T-helper 9 cell (primary cell): ENCODE results near the gene AMD1.
"Not testable (repeated sequence)": the region's sequence is repeated elsewhere in the genome, so short reads cannot be mapped to it uniquely, and the experiment has no call there.

Experiments used
- DNase-seq: peaks from one replicate; pipeline ENCODE4 v3.0.0-alpha.2; 2020

Gene AMD1

DNA sequence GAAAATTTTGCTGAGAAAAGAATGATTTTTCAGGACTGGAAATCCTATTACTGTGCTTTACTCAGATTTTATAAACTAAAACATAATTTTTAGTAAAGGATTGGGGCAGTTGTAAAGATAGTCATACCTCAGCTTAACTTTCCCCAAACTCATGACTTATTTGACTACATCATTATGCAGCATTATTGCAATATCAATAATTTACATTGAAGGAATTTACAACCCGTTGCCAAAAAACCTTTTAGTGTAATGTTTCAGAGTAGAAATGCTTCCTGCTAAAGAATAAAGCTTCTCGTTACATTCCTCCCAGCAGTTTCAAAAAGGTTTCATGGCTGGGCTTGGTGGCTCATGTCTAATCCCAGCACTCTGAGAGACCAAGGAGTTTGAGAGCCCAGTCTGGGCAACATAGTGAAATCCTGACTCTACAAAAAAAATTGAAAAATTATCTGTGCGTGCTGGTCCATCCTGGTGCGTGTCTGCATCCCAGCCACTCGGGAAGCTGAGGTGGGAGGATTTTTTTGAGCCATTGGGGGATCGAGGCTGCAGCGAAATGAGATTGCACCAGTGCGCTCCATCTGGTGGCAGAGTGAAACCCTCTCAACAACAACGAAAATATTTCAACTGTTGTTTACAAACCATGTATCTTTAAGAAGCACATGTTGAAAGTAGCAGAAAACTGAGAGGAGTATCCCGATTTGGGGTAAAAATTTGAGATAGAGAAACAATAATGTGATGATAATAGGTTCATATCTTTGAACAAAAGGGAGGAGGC, 4.4 kb downstream of the AMD1 start:
- DNase-seq = peak; percentile 7

GRCh38 chr6:110880651-110881050, 6.1 kb downstream of the AMD1 start:
- DNase-seq = no peak

DNA sequence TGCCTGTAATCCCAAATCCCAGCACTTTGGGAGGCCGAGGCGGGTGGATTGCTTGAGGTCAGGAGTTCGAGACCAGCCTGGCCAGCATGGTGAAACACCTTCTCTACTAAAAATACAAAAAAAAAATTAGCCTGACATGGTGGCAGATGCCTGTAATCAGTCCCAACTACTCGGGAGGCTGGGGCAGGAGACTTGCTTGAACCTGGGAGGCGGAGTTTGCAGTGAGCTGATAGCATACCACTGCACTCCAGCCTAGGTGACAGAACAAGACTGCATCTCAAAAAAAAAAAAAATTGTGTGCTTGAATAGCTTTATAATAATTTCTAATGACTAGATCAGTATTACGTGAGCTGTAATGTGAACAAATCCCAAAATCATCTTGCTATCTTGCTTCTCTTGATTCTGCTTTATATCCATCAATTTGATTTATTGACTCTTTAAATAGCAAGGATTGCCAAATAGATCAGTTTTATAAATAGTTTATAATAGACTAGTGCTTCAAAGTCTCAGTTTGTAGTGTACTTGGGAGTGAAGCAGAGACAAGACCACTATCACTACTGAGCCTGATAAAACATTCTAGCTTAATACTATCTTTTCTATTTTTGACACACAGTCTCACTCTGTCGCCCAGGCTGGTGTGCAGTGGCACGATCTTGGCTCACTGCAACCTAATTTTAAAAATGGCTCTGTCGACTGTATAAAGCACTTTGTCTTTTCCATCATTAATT, 7.1 kb downstream of the AMD1 start:
- DNase-seq = no peak

DNA sequence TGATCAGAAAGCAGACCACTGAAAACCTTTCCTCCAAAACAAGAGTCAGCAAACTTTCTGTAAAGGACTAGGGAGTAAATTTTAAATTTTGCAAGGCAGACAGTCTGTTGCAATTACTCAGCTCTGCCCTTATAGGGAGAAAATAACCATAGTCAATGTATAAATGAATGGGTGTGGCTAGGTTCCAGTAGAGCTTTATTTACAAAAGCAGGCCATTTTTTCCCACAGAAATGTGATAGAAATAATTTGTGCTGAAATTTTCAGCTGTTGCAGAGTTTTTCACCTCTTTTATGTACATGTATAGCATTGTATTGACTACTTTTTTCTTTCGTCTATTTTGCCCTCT, 7.7 kb downstream of the AMD1 start:
- DNase-seq = no peak

DNA sequence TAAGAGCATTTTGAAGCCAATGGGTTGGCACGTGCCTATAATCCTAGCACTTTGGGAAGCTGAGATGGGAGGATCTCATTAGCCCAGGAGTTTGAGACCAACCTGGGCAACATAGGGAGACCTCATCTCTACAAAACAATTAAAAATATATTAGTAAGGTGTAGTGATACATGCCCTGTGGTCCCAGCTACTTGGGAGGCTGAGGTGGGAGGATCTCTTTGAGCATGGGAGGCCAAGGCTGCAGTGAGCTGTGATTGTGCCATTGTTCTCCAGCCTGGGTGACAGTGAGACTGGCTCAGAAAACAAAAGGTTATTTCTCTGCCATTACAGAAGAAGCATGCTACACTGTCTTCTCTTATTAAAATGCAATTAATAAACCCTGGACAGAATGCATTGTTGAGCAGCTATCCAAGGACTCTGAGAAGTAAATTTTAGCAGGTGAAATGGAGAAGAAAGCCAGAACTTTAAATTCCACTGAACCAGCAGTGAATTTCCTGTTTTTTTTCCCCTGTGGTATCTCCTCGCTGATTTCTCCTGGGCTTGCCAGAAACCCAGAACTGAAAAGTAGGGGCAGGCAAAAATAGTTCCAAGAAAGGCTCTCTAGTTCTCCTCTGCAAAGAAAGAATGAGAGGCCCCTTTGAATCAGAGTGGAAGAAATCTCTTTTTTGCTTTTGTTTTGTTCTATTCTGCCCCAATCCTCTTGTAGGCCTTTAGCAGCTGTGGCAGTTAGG, 8.4 kb downstream of the AMD1 start:
- DNase-seq = no peak

DNA sequence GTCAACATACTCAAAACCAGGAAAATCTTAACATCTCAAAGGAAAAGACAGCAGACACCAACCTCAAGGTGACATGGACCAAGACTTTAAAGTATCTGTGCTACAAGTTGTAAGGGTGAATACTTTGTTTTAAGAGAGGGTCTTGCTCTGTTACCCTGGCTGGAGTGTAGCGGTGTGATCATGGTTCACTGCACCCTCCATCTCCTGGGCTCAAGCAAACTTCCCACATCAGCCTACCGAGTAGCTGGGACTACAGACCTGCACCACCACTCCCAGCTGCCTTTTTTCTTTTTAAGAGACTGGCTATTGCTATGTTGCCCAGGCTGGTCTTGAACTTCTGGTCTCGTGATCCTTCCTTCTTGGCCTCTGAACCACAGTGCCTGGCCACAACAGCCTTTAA, 9.7 kb downstream of the AMD1 start:
- no peak for DNase-seq

- no peak for DNase-seq
Observed at GRCh38 chr6:110885526-110885925, 10.9 kb downstream of the AMD1 start.

GRCh38 chr6:110886555-110887167, 12.1 kb downstream of the AMD1 start:
- DNase-seq = no peak

GRCh38 chr6:110890288-110890687, 15.7 kb downstream of the AMD1 start:
- no peak for DNase-seq

GRCh38 chr6:110895907-110896608, 21.5 kb downstream of the AMD1 start:
- DNase-seq = no peak

DNA sequence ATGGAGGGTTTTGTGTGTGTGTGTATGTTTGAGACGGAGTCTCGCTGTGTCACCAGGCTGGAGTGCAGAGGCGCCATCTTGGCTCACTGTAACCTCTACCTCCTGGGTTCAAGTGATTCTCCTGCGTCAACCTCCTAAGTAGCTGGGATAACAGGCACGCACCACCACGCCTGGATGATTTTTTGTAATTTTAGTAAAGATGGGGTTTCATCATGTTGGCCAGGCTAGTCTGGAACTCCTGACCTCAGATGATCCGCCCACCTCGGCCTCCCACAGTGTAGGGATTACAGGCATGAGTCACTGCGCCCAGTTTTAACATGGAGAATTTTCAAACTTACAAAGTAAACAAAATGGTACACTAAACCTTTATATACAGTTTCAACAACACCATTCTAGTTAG, 22.8 kb downstream of the AMD1 start:
- no peak for DNase-seq

DNA sequence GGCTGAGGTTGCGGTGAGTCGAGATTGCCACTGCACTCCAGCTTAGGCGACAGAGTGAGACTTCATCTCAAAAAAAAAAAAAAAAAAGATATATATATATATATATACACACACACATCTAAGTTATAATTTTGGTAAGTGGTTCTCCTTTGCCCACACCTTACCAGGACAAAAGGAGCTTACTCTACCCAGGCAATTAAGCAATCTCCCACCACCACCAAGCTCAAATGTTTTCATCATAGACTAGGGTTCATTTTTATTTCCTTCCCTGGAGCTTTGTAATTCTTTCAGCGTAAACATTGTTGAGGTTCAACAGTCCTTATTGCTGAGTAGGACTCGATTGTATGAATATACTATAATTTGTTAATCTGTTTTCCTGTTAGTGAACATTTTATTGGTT, 23.5 kb downstream of the AMD1 start:
- no peak for DNase-seq

DNA sequence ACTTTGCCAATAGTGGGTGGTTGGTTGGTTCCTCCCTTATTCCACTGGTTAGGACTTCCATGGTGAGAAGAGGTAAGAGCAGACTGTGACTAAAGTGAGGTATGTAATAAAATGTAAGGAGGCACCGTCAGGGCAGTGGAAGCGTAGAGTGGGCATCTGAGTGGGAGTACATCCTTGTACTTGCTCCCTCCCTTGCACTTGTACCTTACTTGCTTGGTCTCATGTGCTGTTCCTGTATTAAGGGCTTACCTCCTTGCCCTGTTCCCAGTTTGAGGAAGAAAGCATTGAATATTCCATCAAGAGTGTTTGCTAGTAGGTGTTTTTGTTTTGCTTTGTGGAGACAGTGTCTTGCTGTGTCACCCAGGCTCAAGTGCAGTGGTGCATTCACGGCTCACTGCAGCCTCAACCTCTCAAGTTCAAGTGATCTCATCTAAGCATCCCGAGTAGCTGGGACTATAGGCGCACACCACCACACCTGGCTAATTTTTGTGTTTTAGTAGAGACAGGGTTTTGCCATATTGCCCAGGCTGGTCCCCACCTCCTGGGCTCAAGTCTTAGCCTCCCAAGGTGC, 25.5 kb downstream of the AMD1 start:
- no peak for DNase-seq

GRCh38 chr6:110901601-110902000, 27.0 kb downstream of the AMD1 start:
- not testable (repeated sequence) for DNase-seq

DNA sequence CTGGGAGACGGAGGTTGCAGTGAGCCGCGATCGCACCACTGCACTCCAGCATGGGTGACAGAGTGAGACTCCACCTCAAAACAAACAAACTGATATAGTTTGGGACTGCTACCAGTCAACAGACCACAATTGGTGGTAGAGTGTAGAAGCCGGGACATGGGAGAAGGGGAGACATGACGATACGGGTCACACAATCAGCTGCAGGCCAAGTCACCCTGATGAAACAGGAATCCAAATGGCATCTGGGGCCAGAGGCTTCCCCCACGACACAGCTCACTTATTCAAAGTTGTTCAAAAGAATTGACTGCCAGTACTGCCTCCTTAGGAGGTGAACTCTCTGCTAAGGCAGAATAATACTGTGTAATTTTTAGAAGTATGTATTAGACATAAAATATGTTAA, 27.5 kb downstream of the AMD1 start:
- DNase-seq = no peak

- DNase-seq = not testable (repeated sequence)
Observed at GRCh38 chr6:110906273-110906672, 31.7 kb downstream of the AMD1 start.

DNA sequence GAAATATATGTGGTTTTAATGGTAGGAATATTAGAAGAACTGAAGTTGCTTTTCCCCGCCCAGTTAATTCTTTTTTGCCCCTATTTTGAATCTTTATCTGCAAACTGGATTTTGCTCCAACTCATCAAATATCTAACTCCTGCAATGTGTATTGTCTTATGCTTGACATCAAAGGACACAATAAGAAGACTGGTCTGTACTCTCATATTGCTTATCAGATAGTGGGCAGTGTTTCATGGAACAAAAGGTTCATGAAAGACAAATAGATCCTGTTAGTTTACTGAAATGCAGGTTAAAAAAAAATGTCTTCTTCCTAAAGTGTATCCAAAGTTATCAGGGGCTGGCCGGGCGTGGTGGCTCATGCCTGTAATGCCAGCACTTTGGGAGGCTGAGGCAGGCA, 56.2 kb downstream of the AMD1 start:
- no peak for DNase-seq

DNA sequence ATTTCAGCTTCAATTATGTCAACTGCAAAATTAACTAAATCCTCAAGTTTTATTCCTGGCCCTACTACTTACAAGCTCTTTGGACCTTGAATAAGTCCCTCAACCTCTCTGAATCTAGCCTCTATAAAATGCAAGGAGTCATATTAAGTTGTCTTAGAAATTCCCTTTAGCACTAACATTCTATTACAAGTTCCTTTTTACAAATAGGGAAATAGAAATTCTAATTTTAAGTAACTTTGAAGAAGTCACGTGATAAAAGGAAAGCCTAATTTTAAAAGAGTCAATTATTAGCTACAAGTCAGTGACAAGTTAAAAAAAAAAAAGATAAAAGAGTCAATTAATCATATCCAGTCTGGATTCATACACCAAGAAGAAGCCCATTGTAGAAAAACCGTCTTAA, 59.3 kb downstream of the AMD1 start:
- DNase-seq = no peak

- no peak for DNase-seq
Observed at GRCh38 chr6:110934381-110934898, 59.9 kb downstream of the AMD1 start.

DNA sequence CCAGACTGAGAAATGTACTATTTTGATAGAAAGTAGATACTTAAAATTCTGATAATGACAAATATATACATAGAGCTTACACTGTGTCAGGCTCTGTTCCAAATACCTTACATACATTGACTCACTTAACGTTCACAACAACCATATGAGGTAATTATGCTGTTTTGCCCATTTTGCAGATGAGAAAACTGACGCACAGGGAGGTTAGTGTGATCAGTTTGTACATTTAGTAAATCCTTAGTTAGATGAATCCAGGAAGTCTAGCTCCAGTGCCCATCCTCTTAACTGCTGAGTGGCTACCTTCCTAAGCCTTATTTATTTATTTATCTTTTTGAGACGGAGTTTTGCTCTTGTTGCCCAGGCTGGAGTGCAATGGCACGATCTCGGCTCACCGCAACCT, 60.6 kb downstream of the AMD1 start:
- no peak for DNase-seq

- DNase-seq = no peak
Observed at GRCh38 chr6:110938171-110938570, 63.6 kb downstream of the AMD1 start.
